GM21529 (cell line): ENCODE measurements around the gene BLVRA.
"Not testable (repeated sequence)": the region's sequence is repeated elsewhere in the genome, so short reads cannot be mapped to it uniquely, and the experiment has no call there.

Experiments
- ATAC-seq: cut with Tn5 transposase; IDR thresholded peaks from one replicate; pipeline ENCODE4 v1.9.1; 2021; ENCODE audit not compliant: unreplicated experiment

Gene BLVRA

GRCh38 chr7:43758029-43758821 is at the start of gene BLVRA:
BLVRA (plus strand) TSS chr7:43758680; CDS start chr7:43771159, 12,479 bp downstream.
- peak; percentile 63 for ATAC-seq

DNA sequence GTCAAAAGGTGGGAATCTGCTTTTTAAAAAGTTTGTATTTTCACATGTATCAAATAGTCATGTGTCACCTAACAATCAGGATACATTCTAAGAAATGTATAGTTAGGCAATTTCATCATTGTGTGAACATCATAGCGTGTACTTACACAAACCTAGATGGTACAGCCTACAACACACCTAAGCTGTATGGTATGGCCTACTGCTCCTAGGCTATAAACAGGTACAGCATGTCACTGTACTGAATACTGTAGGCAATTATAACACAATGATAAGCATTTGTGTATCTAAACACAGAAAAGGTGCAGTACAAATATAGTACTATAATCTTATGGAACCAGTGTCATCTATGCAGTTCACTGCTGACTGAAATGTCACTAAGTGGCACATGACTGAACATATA is 47.0 kb upstream of the BLVRA start:
- ATAC-seq: no peak

DNA sequence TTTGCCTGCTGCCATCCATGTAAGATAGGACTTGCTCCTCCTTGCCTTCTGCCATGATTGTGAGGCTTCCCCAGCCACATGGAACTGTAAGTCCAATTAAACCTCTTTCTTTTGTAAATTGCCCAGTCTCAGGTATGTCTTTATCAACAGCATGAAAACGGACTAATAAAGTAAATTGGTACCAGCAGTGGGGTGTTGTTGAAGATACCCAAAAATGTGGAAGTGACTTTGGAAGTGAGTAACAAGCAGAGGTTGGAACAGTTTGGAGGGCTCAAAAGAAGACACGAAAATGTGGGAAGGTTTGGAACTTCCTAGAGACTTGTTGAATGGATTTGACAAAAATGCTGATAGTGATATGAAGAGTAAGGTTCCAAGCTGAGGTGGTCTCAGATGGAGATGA is 42.5 kb upstream of the BLVRA start:
- not testable (repeated sequence) for ATAC-seq

- ATAC-seq: no peak
These were observed 41.9 kb upstream of the BLVRA start for GRCh38 chr7:43716598-43716997.

DNA sequence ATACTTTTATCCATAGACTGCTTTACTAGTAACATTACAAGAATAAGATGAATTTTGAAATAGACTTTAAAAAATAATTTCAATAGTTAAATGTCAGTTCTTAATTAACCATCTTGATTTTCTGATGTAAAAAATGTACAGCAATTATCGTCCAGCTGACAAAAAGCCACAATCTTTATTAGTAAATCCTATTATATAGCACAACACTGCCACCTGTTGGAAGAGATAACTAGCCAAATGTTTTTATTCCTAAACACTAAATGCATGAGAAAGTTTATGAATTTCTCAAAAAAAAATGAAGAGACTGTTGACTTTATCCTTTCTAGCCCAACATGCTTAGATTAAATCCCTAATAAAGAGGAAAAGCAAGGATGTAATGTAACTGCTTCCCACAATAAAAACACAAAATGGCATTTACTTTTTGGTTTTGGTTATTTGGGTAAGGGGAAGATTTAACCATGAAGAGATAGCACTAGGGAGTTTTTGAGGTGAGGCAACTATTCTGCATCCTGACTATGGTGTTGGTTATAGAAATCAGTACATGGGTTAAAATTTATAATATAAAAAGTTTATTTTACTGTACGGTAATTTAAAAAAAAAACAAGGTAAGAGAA is 37.2 kb upstream of the BLVRA start:
- no peak for ATAC-seq

GRCh38 chr7:43723007-43723341 is 35.5 kb upstream of the BLVRA start:
- no peak for ATAC-seq

GRCh38 chr7:43725251-43725650 is 33.2 kb upstream of the BLVRA start:
- ATAC-seq: no peak

- no peak for ATAC-seq
These were observed 32.0 kb upstream of the BLVRA start for GRCh38 chr7:43726466-43726865.

- ATAC-seq: no peak
These were observed 31.5 kb upstream of the BLVRA start for GRCh38 chr7:43727003-43727402.

- no peak for ATAC-seq
These were observed 31.0 kb upstream of the BLVRA start for GRCh38 chr7:43727494-43727893.

DNA sequence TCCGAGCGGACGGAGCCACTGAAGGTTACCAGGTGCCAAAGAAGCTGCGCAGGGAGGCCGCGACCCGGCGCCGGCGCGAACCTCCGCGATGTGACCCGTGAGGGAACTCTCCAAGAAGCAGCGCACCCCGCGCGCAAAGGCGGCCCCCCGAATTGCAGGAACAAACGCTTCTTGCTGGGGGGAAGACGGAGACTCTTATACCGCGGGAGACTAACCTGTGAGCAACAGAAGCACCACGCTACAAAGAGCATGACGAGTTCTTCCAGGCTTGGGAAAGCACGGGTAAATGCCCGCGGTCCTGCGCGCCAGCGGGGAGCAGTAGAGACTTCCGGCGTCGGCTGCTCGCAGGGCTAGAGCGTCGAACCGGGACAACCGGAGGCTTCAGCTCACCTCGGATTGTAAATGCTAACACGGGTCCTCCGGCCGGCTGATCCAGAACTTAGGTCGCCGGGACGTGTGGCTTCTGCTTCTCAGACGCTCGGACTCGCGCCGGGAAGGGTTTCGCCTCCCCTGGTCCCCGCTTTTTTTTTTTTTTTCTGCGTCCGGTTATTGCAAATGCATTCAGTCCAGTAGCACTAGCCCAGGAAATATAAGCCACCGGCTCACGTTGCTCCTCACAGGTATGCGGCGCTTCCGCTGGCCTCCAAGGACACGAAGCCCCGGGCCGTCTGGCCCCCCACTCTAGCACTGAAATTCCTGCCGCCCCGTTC is 29.1 kb upstream of the BLVRA start, which contains the start of gene COA1:
COA1 (minus strand) TSS at position 310 of the 710 bp plus-strand sequence. CDS start 80,909 bp downstream, outside the sequence.
- peak; percentile 85 for ATAC-seq

DNA sequence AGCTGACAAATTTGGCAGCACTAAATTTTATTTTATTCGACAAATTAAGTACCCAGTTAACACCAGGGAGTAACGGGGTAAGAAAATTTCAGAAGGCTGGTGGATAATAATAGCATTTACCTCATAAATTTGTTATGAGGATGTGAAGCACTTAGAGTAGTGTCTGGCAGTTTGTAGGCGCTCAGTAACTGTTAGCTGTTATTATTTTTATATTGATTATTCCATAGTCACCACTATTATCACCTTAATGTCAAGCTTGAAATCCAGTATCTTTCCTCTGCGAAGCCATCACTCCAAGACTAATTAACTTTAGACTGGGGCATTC is 28.6 kb upstream of the BLVRA start:
- ATAC-seq: peak; percentile 11

DNA sequence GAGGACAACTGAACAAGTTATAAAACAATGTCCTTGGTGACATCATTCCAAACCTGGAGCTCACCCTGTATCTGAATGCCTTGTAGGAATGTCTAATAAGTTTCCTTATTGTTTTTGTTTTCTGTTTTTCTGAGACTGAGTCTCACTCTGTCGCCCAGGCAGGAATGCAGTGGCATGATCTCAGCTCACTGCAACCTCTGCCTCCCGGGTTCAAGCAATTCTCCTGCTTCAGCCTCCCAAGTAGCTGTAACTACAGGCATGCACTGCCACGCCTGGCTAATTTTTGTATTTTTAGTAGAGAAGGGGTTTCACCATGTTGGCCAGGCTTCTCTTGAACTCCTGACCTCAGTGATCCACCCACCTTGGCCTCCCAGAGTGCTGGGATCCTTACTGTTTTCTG is 27.0 kb upstream of the BLVRA start:
- ATAC-seq: not testable (repeated sequence)

DNA sequence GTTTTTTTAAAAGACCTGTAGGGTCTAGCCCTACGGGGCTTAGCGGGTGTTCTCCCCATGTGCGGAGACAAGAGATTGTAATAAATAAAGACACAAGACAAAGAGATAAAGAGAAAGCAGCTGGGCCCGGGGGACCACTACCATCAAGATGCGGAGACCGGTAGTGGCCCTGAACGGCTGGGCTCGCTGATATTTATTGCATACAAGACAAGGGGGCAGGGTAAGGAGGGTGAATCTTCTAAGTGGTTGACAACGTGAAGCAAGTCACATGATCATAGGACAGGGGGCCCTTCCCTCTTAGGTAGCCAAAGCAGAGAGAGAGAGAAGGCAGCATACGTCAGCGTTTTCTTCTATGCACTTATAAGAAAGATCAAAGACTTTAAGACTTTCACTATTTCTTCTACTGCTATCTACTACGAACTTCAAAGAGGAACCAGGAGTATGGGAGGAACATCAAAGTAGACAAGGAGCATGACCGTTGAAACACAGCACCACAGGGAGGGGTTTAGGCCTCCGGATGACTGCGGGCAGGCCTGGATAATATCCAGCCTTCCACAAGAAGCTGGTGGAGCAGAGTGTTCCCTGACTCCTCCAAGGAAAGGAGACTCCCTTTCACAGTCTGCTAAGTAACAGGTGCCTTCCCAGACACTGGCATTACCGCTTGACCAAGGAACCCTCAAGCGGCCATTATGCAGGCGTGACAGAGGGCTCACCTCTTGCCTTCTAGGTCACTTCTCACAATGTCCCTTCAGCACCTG is 23.7 kb upstream of the BLVRA start:
- not testable (repeated sequence) for ATAC-seq

- peak; percentile 22 for ATAC-seq
These were observed 23.1 kb upstream of the BLVRA start for GRCh38 chr7:43735403-43735801.

DNA sequence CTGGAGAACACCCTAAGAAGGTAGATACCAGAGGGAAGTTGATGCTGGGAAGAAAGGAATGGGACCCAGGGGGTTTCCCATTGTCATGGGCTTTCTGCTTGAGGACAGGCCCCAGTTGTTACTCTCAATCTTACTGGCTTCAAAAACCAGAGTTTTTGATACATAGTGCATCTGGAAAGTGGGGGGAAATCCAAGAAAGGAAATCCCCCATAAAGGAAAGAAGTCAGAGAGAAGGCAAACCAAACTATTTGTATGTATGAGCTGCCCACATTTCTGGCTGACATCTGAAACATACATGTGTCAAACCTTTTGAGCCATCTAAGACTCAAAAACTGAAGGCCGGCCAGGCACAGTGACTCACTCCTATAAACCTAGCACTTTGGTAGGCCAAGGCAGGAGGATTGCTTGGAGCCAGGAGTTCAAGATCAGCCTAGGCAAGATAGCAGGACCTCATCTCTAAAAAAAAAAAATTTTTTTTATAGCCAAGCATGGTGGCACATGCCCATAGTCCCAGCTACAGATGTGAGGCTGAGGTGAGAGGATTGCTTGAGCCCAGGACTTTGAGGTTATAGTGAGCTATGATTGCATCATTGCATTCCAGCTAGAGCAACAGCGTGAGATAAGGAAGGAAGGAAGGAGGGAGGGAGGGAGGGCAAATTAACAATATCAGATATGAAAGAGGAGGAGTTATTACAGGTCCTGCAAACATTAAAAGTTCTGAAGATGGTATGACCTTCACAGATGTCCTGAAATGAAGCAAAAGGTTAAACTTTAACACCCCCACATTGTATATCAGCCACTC is 22.5 kb upstream of the BLVRA start:
- peak; percentile 76 for ATAC-seq

- ATAC-seq: no peak
These were observed 20.9 kb upstream of the BLVRA start for GRCh38 chr7:43737467-43738127.

DNA sequence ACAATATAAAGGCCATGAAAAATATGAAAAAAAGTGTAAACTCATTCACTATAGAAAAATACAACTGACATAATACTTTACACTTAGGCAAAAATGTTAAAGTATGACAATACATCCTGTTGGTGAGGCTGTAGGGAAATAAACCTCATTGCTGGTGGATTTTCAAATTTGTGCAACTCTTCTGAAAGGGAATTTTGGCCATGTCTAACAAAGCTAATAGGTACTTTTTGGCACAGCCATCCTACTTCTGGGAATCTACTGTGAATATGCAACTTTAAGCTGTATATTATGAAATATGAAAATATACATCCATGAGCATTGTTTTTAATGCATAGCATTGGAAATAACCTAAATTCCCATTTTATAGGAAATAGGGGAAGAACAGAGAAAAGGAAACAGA is 15.8 kb upstream of the BLVRA start:
- no peak for ATAC-seq

DNA sequence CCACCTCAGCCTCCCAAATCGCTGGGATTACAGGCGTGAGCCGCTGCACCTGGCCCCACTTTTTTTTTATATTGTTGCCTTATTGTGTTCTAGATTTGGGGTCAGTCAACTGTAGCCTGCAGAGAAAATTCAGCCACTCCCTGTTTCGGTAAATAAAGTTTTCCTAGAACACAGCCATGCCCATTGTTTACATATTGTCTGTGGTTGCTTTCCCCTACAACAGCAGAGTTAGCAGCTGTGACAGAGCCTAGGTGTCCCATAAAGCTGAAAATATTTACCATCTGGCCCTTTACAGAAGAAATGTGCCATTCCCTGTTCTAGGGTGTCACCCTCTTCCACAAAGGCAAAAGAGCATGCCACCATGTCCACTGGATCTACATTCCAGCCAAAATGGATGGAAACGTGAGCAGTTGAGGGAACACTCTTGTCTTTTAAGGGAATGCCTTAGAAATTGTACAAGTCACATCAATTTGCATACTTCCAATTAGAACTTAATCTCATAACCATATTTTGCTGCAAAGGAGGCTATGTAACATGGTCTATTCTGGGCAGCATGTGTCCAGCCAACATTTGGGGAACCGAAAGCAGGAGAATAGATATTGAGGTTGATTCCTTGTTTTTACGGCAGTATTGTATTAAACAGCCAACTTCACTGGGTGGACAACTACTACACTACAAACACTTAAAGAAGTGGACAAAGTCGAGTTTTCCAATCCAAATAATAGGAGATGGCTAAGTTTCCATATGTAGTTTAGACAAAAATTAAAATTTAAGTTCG is 11.0 kb upstream of the BLVRA start:
- no peak for ATAC-seq
